Loucy (cell line): ENCODE results near the gene SHOC2.

Experiments
- CTCF ChIP-seq: fragments of 200-600 bp; sonication (generic); conservative IDR thresholded peaks from 2 replicates; pipeline ENCODE4 v1.5.1; 2014; ENCODE audit warnings: mild to moderate bottlenecking, antibody characterized with exemption, low read length
- EZH2phosphoT487 ChIP-seq: fragments of 200-600 bp; IDR thresholded peaks from 2 replicates; pipeline ENCODE4 v1.6.1; 2018; ENCODE audit warnings: antibody characterized with exemption, mild to moderate bottlenecking, moderate library complexity, borderline replicate concordance

- no peak for TF ChIP-seq CTCF
- TF ChIP-seq EZH2phosphoT487 = no peak
These were observed 31.8 kb upstream of the SHOC2 start for GRCh38 chr10:110887560-110887959.
